Left lung (tissue), 10 donors: Measurements from ENCODE around the gene CDK9. TPM values are rescaled to one million over a fixed set of nuclear protein-coding genes. Genes with fewer than 3 reads are reported as not detected.

Experiments used
- ATAC-seq: fragments of 200-7000 bp; cut with Tn5 transposase; one replicate; pipeline ENCODE4 v1.9.1; 2020; ENCODE audit warnings: moderate library complexity
- DNase-seq, 4 donors: peaks; one replicate each; pipeline ENCODE4 v3.0.0-alpha.2; 2013 to 2020
- H3K27ac ChIP-seq, 2 donors: fragments of 200-600 bp; sonication (generic) in 1 of 2; one replicate each; pipeline versions ENCODE4 v1.5.0 to v1.8.0; 2020 to 2021
- H3K27me3 ChIP-seq, 2 donors: fragments of 200-600 bp; sonication (generic) in 1 of 2; one replicate each; pipeline versions ENCODE4 v1.5.0 to v1.8.0; 2020 to 2021
- H3K36me3 ChIP-seq, 2 donors: fragments of 200-600 bp; sonication (generic) in 1 of 2; one replicate each; pipeline versions ENCODE4 v1.5.0 to v1.8.0; 2020 to 2021
- H3K4me1 ChIP-seq, 2 donors: fragments of 200-600 bp; one replicate each; pipeline ENCODE4 v1.8.0; 2021
- H3K4me3 ChIP-seq, 2 donors: fragments of 200-600 bp; sonication (generic) in 1 of 2; one replicate each; pipeline versions ENCODE4 v1.5.0 to v1.8.0; 2020 to 2021; ENCODE audit warnings: mild to moderate bottlenecking in 1 of 2
- H3K9me3 ChIP-seq, 2 donors: fragments of 200-600 bp; sonication (generic) in 1 of 2; one replicate each; pipeline versions ENCODE4 v1.5.0 to v1.8.0; 2020 to 2021
- CTCF ChIP-seq, 2 donors: fragments of 200-600 bp; sonication (generic) in 1 of 2; IDR thresholded peaks; one replicate each; pipeline versions ENCODE4 v1.5.0 to v1.8.0; 2021; ENCODE audit warnings: antibody characterized with exemption in 2 of 2
- intact Hi-C, 2 donors: fragments of 100-400 bp; cut with DNase I; formaldehyde crosslinking; loops; one replicate each; pipeline versions ENCODE4 v1.11.2 to v1.14.2; 2022
- polyA plus RNA-seq, 6 donors: library from polyadenylated mRNA; unstranded; fragments of 120-200 nt; gene quantifications; one replicate each; pipeline ENCODE4 v1.2.1, GENCODE V29; 2013; ENCODE audit not compliant: insufficient read length in 6 of 6
- total RNA-seq, 2 donors: library from RNA; stranded (reverse); fragmentation: NEBNext Ultra II Directional; extraction: Animal tissue kit (Norgen Biotek cat#: 25700); gene quantifications; one replicate each; pipeline ENCODE4 v1.2.1, GENCODE V29; 2021
- donor health status: DM: no; HTN: yes; CAD: no.
- donor health status: DM: no; HTN: no; CAD: no.

Gene CDK9
- total and polyA plus RNA-seq, 8 donors = 56.0 to 83.4 (median 62.0) TPM

DNA sequence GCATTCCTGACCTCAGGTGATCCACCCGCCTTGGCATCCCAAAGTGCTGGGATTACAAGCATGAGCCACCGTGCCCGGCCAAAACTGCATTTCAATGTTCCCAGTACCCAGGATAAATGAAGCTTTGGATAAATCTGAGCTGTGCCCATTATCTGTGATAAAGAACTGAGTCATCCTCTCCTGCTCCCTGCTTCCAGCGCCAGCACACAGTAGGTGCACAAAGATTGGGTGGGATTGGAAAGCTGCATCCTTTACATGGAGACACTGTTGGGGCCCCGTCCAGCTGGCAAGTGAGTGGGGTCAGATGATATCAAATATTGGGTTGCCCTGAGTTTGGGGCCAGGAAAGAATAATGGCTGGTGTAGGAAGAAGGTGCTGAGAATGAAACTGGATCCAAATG, 24.8 kb upstream of the CDK9 start:
- TF ChIP-seq CTCF (IDR thresholded peaks at IDR 0.05) = no peak
- peak overlapping the region; percentile 26 to 70 for H3K27ac ChIP-seq
- H3K27me3 ChIP-seq = peaks cover under 1 to 6% of the 10 kb centered on the region in 2 donors
- intact Hi-C loops = no loop called here
- no peaks in the 10 kb centered on the region for H3K9me3 ChIP-seq
- peaks cover 0 to 28% of the 10 kb centered on the region in 2 donors for H3K36me3 ChIP-seq
- no peak for DNase-seq
- H3K4me3 ChIP-seq = peak overlapping the region in 1 of 2 donors; percentile 30
- ATAC-seq = no peak
- H3K4me1 ChIP-seq = peaks cover 0 to 49% of the 10 kb centered on the region in 2 donors

DNA sequence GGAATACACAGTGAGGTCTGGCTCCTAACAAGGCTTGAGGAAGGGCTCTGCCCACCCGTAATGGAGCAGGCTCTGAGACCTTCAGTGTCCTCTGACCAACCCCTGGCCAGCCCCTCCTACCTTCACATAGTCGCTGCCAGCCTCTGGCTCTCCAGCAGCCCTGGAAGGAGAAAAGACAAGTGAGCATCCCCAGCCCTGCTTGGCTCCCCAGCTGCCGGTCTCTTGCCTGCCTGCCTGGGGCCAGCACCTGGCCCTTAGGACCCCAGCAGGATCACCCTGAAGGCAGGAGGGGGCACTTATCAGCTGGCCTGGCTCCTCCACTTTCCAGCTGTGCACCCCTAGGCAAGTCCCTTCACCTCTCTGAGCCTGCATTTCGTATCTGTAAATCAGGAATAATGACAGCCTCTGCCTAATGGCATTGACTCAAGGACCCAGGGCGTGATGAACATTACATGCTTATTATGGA, 24.3 kb upstream of the CDK9 start:
- no peak for DNase-seq
- peak overlapping the region in 1 of 2 donors; percentile 30 for H3K4me3 ChIP-seq
- peaks cover 0 to 54% of the 10 kb centered on the region in 2 donors for H3K4me1 ChIP-seq
- H3K27ac ChIP-seq = peak overlapping the region; percentile 26 to 70
- H3K9me3 ChIP-seq = no peaks in the 10 kb centered on the region
- intact Hi-C loops = no loop called here
- H3K27me3 ChIP-seq = peaks cover 0 to 1% of the 10 kb centered on the region in 2 donors
- ATAC-seq = no peak
- no peak for TF ChIP-seq CTCF (IDR thresholded peaks at IDR 0.05)
- H3K36me3 ChIP-seq = peaks cover 0 to 28% of the 10 kb centered on the region in 2 donors

- H3K4me1 ChIP-seq = peaks cover 0 to 60% of the 10 kb centered on the region in 2 donors
- H3K4me3 ChIP-seq = peak overlapping the region in 1 of 2 donors; percentile 30
- peak in 2 of 4 donors; percentile 45 to 83 for DNase-seq
- H3K27ac ChIP-seq = peak overlapping the region; percentile 39 to 70
- peak; percentile 63 for ATAC-seq
- no peak for TF ChIP-seq CTCF (IDR thresholded peaks at IDR 0.05)
- H3K9me3 ChIP-seq = no peaks in the 10 kb centered on the region
- H3K27me3 ChIP-seq = no peaks in the 10 kb centered on the region
- intact Hi-C loops = no loop called here
- H3K36me3 ChIP-seq = peaks cover 0 to 32% of the 10 kb centered on the region in 2 donors
Measured at GRCh38 chr9:127762111-127762676, 23.6 kb upstream of the CDK9 start.

- Histone ChIP-seq H3K4me1 (peaks cover 8 to 78% of the 10 kb centered on the region in 2 donors), H3K36me3 (peaks cover 0 to 27% of the 10 kb centered on the region in 2 donors), H3K4me3 (no peak overlapping the region), H3K27ac (peak overlapping the region in 1 of 2 donors; percentile 70), H3K27me3 (no peaks in the 10 kb centered on the region), H3K9me3 (no peaks in the 10 kb centered on the region)
- peak; percentile 67 for ATAC-seq
- intact Hi-C loops = no loop called here
- TF ChIP-seq CTCF (IDR thresholded peaks at IDR 0.05) = peak; percentile 13 to 49
- no peak for DNase-seq
Measured at GRCh38 chr9:127763918-127764384, 21.9 kb upstream of the CDK9 start.

DNA sequence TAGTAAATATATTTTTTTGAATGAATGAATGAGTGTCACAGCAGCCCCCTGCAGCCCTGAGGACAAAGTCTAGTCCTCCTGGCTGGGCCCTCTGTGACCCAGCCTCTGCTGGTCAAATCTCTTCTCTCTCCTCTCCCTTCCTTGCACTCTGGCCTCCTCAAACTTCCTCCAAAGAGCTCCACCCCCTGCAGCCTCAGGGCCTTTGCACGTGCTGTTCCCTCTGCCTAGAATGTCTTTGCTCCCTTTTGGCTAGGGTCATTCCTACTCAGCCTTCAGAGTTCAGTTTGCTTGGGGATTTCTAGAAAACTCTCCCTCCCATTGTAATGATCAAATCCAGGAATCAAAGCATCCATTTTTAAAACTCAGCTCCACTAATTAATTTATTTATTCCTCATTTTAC, 20.4 kb upstream of the CDK9 start:
- H3K36me3 ChIP-seq = peaks cover 0 to 21% of the 10 kb centered on the region in 2 donors
- peak overlapping the region in 1 of 2 donors; percentile 70 for H3K27ac ChIP-seq
- H3K4me1 ChIP-seq = peaks cover 8 to 93% of the 10 kb centered on the region in 2 donors
- intact Hi-C loops = no loop called here
- DNase-seq (no peak), ATAC-seq (no peak)
- no peaks in the 10 kb centered on the region for H3K9me3 ChIP-seq
- no peaks in the 10 kb centered on the region for H3K27me3 ChIP-seq
- H3K4me3 ChIP-seq = no peak overlapping the region
- no peak for TF ChIP-seq CTCF (IDR thresholded peaks at IDR 0.05)
